Right atrium auricular region (tissue), 2 donors: ENCODE data around the gene HEXD. TPM values are rescaled to one million over a fixed set of nuclear protein-coding genes. Genes with fewer than 3 reads are reported as not detected.

Experiments
- DNase-seq: peaks from one replicate; pipeline ENCODE4 v3.0.0-alpha.2; 2019; ENCODE audit warnings: low spot score
- H3K27ac ChIP-seq, 2 donors: fragments of 200-600 bp; sonication (generic); 1 replicate in 1 of 2; 2 replicates in 1 of 2; pipeline ENCODE4 v1.5.1; 2016 to 2019
- H3K27me3 ChIP-seq, 2 donors: fragments of 200-600 bp; sonication (generic); one replicate each; pipeline versions ENCODE4 v1.5.1 to v1.6.0; 2017 to 2019
- H3K36me3 ChIP-seq: fragments of 200-600 bp; sonication (generic); one replicate; pipeline ENCODE4 v1.5.1; 2016
- H3K4me1 ChIP-seq, 2 donors: fragments of 200-600 bp; sonication (generic); one replicate each; pipeline versions ENCODE4 v1.5.1 to v1.6.0; 2017 to 2019
- H3K4me3 ChIP-seq, 2 donors: fragments of 200-600 bp; sonication (generic); 1 replicate in 1 of 2; 2 replicates in 1 of 2; pipeline ENCODE4 v1.5.1; 2017 to 2019; ENCODE audit warnings: mild to moderate bottlenecking in 1 of 2, moderate library complexity in 1 of 2
- H3K9me3 ChIP-seq, 2 donors: fragments of 200-600 bp; sonication (generic); one replicate each; pipeline ENCODE4 v1.5.1; 2019
- CTCF ChIP-seq, 2 donors: fragments of 200-600 bp; sonication (generic); IDR thresholded peaks; one replicate each; pipeline ENCODE4 v1.5.1; 2019; ENCODE audit warnings: antibody characterized with exemption in 2 of 2
- total RNA-seq, 2 donors: library from RNA; depleted of rRNA; stranded (reverse); fragments of >200 nt; gene quantifications; one replicate each; pipeline ENCODE4 v1.1.0, GENCODE V29; 2016

HEXD gene
- total RNA-seq = 10 to 100 TPM; 11.3 to 15.6 TPM

- Histone ChIP-seq H3K4me1 (peaks cover 0 to 20% of the 10 kb centered on the region in 2 donors), H3K27me3 (no peaks in the 10 kb centered on the region), H3K9me3 (peaks cover 0 to 8% of the 10 kb centered on the region in 2 donors), H3K36me3 (no peaks in the 10 kb centered on the region), H3K27ac (peak within 1 kb of the TSS; percentile 89 to 97), H3K4me3 (peak within 1 kb of the TSS; percentile 78 to 94)
- peak; percentile 66 for DNase-seq
- TF ChIP-seq CTCF (IDR thresholded peaks at IDR 0.05) = no peak
These were observed at the start of gene HEXD, which contains the start of gene OGFOD3 for GRCh38 chr17:82418001-82418986. Gene HEXD (plus strand): TSS chr17:82418347. CDS start chr17:82419800, 1,453 bp downstream. Gene OGFOD3 (minus strand): TSS chr17:82418586. CDS start chr17:82418485, 101 bp downstream.

GRCh38 chr17:82369211-82369610, 48.9 kb upstream of the HEXD start:
- no peak for DNase-seq
- Histone ChIP-seq H3K4me1 (peaks cover 0 to 27% of the 10 kb centered on the region in 2 donors), H3K27ac (no peak overlapping the region), H3K36me3 (no peaks in the 10 kb centered on the region), H3K9me3 (no peaks in the 10 kb centered on the region), H3K4me3 (no peak overlapping the region), H3K27me3 (peaks cover 0 to 17% of the 10 kb centered on the region in 2 donors)
- TF ChIP-seq CTCF (IDR thresholded peaks at IDR 0.05) = no peak

GRCh38 chr17:82370471-82371332, 47.4 kb upstream of the HEXD start:
- Histone ChIP-seq H3K36me3 (no peaks in the 10 kb centered on the region), H3K9me3 (no peaks in the 10 kb centered on the region), H3K4me3 (peak overlapping the region in 1 of 2 donors; percentile 33), H3K27me3 (peaks cover 0 to 17% of the 10 kb centered on the region in 2 donors), H3K4me1 (peaks cover 0 to 27% of the 10 kb centered on the region in 2 donors), H3K27ac (no peak overlapping the region)
- no peak for TF ChIP-seq CTCF (IDR thresholded peaks at IDR 0.05)
- DNase-seq = no peak

GRCh38 chr17:82371333-82372248, 46.6 kb upstream of the HEXD start, which contains the start of gene UTS2R:
Gene UTS2R (plus strand): TSS chr17:82371765. CDS start chr17:82374325, 2,560 bp downstream.
- Histone ChIP-seq H3K4me3 (peak within 1 kb of the TSS; percentile 33 to 43), H3K27me3 (peaks cover 0 to 17% of the 10 kb centered on the region in 2 donors), H3K27ac (peak within 1 kb of the TSS in 1 of 2 donors; percentile 22), H3K9me3 (no peaks in the 10 kb centered on the region), H3K4me1 (peaks cover 0 to 27% of the 10 kb centered on the region in 2 donors), H3K36me3 (no peaks in the 10 kb centered on the region)
- DNase-seq = no peak
- no peak for TF ChIP-seq CTCF (IDR thresholded peaks at IDR 0.05)
